ENCODE measurements around the gene RASAL2.

DNA sequence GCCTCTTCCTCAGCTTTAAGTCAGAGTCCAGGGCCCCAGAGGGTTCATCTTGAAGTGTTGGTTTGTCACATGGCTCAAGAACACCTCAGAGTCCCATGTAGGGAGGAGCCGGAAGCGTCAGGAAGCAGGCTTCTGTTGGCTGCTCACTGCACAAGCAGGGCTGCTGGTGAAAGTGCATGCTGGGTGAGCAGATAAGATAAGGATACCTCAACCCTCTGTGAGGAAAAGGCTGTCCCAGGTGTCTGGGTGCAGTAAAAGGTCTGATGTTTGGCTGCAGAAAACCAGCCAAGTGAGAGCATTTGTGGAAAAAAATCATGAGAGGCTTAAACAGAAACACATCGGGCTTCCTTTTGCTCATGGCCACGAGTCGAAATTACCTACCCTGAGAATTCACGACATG, 412.8 kb downstream of the RASAL2 start:
- TF ChIP-seq SUZ12 (IDR thresholded peaks at IDR 0.05) (no peak), NFRKB (IDR thresholded peaks at IDR 0.05) (no peak), SP1 (IDR thresholded peaks at IDR 0.05) (no peak), FOXK2 (IDR thresholded peaks at IDR 0.05) (no peak), LEF1 (IDR thresholded peaks at IDR 0.05; ENCODE audit: borderline replicate concordance) (no peak), TARDBP (IDR thresholded peaks at IDR 0.05) (no peak)

Data from HEK293T (cell line).